ENCODE measurements around the gene DCUN1D2.

DNA sequence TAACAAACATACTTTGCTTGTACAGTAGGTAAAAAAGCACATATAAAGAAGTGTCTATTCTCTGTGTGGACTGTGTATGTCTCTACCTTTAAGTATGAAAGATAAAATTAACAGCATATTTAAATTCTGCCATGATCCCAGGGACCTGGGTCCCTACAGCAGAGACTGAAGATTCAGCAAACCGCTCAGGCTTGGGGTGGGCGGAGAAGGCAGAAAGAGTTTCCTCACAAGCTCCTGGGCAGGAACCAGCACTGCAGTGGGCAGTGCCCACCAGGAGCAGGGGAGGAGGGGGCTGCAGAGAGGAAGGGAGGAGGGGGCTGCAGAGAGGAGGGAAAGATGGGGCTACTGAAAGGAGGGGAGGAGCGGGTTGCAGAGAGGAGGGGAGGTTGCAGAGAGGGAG is 81.9 kb downstream of the DCUN1D2 start:
- TF ChIP-seq, protein P1, sequence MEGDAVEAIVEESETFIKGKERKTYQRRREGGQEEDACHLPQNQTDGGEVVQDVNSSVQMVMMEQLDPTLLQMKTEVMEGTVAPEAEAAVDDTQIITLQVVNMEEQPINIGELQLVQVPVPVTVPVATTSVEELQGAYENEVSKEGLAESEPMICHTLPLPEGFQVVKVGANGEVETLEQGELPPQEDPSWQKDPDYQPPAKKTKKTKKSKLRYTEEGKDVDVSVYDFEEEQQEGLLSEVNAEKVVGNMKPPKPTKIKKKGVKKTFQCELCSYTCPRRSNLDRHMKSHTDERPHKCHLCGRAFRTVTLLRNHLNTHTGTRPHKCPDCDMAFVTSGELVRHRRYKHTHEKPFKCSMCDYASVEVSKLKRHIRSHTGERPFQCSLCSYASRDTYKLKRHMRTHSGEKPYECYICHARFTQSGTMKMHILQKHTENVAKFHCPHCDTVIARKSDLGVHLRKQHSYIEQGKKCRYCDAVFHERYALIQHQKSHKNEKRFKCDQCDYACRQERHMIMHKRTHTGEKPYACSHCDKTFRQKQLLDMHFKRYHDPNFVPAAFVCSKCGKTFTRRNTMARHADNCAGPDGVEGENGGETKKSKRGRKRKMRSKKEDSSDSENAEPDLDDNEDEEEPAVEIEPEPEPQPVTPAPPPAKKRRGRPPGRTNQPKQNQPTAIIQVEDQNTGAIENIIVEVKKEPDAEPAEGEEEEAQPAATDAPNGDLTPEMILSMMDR (IDR thresholded peaks at IDR 0.05), result no peak
- no peak for TF ChIP-seq POLR2A (IDR thresholded peaks at IDR 0.05)
- no peak for TF ChIP-seq EP300 (IDR thresholded peaks at IDR 0.05)
